ENCODE data around the gene ADAMTS17.

ADAMTS17 gene

DNA sequence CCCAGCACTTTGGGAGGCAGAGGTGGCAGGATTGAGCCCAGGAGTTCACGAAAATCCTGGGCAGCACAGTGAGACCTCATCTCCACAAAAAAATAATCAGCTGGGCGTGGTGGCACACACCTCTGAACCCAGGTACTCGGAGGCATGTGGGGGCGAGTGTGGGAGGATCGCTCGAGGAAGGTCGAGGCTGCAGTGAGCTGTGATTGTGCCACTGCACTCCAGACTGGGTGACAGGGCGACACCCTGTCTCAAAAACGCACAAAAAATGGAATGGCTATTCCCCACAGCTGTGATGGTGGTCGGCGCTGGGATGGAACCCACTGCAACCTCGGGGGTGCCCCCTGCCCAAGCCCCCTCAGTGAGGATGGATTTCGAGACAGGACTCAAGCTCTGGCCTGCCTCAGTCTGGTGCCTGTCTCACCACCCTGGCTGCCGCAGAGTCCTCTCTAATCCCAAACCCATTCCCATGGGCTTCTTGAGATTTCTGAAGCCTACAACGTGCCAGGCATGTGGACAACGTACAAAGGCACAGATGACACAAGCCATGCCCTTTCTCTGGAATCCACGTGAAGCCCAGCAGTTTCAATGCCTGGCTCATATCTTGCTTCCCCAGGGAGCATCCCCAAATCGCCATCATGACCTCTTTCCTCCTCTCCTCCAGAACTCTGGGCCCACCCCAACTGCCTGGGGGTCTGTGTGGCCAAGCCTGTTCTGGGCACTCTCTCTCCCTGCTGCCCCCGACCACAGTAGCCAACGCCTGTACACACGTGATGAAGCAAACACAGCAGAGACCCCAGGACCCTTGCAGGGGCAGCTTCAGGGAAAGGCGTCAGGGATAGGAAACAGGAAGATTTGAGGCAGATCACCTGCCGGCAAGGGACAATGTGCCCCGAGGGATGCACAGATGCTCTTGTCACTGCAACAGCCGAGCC is 32.4 kb downstream of the ADAMTS17 start:
- DNase-seq (ENCODE audit: low read depth in 2 of 2), result no peak

DNA sequence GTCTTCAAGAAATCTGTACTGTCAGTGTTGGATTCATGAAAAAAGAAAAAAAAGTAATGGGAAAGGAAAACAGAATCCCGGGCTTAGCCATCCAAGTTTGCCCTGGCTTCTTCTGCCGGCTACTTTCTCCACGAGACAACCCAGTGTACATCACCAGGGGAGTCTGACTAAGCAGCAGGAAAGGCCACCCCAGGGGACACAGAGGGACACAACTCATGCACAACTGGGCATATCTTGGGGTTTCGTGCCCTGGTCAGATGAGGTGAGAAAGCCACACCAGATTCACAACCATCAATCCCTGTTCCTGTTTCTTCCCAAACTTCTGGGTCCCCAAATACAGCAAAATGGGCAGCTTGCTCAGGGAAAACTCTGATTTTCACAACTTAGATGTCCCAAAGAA is 33.2 kb downstream of the ADAMTS17 start:
- no peak for DNase-seq (ENCODE audit: low read depth in 2 of 2)

DNA sequence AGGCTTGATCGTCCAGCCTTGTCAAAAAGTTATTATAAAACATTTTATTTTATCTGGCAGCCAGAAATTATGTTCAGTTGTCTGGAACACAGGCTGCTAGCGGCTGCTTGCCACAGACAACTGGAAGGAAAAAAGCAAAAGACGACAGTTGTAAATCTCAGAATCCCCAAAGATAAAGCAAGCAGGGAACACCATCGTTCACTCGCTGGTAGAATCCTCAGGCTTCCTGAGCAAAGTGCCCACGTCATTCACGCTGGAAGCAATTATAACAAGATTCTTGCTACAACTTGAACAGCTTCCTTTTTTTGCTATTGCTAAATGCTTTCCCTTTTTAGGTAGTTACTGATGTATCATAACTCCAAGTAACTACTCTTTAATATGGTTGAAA is 33.6 kb downstream of the ADAMTS17 start:
- DNase-seq (ENCODE audit: low read depth in 2 of 2), result peak in 1 of 2 experiments; percentile 5

DNA sequence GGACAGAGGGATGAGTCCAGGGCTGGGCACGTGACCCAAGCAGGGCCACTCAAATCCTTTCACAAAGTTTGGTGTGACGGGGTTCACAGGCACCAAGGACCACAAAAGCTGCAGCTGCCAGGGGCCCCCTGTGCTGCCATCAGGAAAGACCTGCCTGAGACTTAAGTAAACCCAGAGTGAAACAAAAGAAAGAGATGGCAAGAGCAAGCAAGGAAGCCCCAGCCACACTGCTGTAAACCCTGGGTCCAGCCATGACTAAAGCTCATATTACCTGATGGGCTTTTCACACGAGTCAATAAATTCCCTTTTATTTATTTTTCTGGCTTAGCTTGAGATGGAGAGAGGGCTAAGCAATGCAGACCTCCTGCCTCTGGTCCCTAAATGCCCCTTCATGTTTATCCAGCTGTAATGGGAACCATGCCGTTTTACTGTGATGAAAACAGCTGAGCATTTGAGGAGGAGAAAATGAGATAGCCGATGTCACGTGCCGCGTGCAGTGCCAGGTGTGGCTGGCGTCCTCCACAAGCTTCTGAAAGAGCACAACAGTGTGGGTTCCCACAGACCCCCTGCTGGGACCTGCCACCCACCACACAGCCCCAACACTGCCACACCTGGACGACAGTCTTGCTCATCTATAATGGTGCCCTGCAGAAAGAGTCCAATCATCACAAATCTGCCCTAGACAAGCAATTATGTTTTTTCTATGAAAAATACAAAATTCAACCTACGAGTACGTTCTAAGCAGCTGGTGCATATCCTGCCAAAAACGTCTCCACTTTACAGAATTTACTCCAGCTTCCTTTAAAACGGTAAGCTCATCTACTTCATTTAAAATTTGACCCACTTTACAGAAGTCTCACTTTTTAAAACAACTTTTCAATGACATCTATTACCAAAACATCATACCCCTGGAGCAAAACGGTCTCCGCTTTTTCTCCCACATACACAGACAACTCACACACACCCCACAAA is 34.2 kb downstream of the ADAMTS17 start:
- no peak for DNase-seq (ENCODE audit: low read depth in 2 of 2)

DNA sequence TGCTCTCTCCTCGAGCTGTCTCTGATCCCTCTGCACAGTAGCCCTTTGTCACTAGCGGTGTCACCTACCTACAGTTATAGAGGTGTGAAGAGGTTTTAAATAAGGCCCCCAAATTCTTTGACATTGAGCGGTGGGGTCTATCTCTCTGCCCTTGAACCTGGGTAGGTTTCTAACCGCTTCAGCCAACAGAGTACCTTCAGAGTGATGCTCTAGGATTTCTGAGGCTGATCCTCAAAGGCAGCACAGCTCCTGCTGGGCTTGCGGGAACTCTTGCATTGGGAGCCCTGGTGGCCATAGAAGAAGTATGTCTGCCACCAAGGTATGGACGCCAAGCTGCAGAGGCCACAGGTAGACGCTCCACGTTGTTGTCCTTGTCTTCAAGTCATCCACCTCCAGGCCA is 35.7 kb downstream of the ADAMTS17 start:
- DNase-seq (ENCODE audit: low read depth in 2 of 2), result no peak

DNA sequence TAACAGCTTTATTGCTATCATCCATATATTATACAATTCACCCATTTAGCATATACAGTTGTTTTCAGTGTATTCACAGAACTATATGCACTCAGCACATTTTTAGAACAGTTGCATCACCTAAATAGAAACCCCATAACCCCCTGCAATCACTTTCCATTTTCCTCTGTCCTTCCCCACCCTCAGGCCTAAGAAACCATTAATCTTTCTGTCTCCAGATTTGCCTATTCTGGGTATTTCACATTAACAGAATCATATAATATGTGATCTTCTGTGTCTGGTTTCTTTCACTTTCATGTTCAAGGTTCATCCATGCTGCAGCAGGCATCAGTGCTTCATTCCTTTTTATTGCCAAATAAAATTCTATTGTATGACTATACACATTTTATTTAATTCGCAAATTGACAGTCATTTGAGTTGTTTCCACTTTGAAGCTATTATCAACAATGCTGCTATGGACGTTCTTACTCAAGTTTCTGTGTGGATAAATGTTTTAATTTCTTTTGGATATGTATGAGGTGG is 39.8 kb downstream of the ADAMTS17 start:
- DNase-seq (ENCODE audit: low read depth in 2 of 2), result no peak

DNA sequence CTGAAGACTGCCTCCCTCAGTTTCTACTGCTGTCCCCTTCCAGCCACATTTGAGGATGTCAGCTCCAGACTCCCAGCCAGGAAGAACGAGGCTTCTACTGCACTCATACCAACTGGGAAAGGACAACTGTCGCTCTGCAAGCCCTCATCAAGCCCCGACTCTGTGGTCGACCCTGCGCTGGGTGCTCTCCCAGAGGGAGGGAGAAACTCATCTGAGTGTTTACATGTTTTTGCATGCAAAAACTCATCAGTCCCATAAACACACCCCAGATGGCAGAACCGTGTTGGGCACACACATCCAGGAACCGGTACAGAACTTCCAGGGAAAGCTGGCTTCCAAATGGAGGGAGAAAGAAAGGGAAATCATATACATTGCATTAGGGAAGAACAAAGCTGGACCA is 43.5 kb downstream of the ADAMTS17 start:
- no peak for DNase-seq (ENCODE audit: low read depth in 2 of 2)

DNA sequence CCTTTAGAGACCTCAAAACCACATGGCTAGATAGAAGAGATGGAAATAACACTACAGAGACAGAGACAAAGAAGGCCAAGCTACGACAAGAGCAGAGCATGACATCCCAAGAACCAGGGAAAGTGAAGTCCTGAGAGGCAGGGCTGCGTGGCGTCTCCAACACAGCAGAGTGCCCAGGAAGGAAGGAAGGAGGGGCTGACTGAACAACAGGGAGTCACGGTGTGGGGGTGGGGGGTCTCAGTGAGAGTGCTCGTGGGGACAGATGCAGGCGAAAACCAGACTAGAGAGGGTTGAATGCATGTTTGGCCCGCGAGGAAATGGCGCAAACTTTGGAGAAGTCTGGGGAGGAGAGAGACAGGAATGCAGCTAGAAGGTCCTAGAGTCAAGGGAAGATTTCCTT is 44.0 kb downstream of the ADAMTS17 start:
- no peak for DNase-seq (ENCODE audit: low read depth in 2 of 2)

DNA sequence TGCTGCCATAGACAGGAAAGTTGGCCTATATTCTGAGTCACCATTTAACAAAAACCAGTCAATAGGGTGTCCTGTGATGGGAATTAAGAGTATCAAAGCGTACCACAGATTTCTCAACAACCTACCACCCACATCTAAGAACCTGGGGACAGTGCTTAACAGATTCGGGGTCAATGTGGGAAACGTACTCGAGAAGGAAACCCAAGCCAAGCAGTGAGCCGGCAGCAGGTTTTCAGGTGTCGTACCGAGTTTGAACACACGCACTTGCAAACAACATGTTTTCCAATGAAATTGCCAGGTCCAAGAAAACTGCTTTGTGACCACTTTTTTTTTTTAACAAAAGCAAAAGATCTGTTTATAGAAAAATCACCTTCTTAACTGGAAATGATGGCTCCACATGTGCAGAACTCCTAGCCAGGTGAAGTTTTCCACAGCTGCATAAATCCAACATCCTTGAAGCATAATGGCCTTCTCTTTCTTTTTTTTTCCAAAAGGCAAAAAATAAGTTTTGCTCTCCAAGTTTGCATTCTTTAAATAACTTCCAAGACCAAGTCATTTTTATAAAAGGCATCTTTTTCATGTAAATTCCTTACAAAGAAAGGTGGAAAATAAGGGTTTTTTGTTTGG is 45.7 kb downstream of the ADAMTS17 start:
- no peak for DNase-seq (ENCODE audit: low read depth in 2 of 2)

DNA sequence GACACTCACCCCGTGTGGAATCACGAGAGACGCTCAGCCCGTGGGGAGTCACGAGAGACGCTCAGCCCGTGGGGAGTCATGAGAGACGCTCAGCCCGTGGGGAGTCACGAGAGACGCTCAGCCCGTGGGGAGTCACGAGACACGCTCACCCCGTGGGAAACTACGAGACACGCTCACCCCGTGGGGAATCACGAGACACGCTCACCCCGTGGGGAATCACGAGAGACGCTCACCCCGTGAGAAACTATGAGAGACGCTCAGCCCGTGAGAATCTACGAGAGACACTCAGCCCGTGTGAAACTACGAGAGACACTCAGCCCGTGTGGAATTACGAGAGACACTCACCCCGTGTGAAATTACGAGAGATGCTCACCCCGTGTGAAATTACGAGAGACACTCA is 49.8 kb downstream of the ADAMTS17 start:
- DNase-seq (ENCODE audit: low read depth in 2 of 2), result no peak

DNA sequence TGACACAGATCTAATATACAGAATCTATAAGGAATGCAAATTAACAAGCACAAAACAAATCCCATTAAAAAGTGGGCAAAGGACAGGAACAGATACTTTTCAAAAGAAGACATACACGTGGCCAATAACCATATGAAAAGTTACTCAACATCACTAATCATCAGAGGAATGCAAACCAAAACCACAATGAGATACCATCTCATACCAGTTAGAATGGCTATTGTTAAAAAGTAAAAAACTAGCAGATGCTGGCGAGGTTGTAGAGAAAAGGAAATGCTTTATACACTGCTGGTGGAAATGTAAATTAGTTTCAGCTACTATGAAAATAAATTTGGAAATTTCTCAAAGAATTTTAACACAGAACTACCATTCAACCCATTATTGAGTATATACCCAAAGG is 50.7 kb downstream of the ADAMTS17 start:
- no peak for DNase-seq (ENCODE audit: low read depth in 2 of 2)

DNA sequence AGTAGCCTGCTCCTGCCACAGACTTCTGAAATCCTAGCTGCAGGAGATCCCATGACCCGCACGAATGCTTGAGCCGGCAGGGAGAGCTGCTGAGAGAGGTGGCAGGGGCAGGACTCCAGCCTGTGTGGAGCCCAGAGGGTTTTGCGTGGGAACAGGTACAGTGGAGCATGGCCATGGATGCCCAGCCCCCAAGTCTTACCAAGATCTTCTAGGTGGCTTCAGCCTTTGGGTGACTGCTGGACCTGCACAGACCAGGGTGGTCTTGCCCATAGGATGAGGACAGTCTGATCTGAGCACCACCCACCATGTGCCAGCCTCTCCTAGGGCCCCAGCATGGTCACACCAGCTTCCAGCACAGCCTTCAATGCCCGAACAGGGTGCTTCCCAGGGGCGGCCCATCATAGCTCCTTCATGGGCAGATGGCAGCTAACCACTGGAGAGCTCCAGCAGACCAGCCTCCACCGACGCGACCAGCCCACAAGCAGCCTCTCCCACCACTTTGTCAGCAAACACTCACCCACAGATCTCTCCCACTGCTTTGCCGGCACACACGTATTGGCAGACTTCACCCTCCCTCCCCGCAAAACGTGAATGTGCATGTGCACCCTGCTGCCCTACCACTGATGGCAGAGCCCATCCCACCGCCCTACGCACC is 56.0 kb downstream of the ADAMTS17 start:
- DNase-seq (ENCODE audit: low read depth in 2 of 2), result no peak

DNA sequence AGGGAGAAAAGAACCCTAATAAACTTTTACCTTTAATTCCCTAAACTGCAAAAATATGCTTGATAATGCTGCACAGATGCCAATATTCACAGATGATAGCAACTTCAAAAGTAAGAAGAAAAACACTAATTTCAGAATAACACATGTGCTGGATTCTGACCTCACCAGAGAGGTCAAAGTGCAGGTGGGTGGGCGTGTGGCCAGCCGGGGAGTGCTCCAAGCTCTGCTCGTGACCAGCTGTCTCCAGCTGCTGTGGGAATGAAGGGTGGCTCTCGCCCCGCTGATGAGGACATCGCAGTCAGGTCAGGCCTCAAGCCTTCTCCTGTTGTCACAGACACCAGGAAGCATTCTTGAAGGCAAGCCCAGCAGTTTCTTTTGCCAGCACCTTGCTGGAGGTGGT is 57.1 kb downstream of the ADAMTS17 start:
- DNase-seq (ENCODE audit: low read depth in 2 of 2), result no peak

DNA sequence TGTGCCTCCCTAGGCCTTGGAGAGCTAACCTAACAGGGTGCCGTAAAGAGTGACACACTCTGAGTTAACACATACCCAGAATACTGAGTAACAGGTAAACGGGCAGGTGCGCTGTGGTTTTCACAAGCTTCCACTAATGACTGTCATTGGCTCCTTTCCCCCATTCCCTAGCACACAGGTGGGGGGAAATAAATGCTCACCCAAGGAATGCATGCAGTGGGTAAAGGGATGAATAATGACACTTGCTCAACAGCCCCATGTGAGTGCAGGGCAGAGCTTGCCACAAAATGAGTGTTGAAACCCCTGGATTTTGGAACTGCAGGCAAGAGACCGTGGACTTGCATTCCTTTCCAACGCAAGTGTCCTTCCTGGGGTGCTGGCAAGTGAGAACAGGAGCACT is 57.6 kb downstream of the ADAMTS17 start:
- DNase-seq (ENCODE audit: low read depth in 2 of 2), result no peak

DNA sequence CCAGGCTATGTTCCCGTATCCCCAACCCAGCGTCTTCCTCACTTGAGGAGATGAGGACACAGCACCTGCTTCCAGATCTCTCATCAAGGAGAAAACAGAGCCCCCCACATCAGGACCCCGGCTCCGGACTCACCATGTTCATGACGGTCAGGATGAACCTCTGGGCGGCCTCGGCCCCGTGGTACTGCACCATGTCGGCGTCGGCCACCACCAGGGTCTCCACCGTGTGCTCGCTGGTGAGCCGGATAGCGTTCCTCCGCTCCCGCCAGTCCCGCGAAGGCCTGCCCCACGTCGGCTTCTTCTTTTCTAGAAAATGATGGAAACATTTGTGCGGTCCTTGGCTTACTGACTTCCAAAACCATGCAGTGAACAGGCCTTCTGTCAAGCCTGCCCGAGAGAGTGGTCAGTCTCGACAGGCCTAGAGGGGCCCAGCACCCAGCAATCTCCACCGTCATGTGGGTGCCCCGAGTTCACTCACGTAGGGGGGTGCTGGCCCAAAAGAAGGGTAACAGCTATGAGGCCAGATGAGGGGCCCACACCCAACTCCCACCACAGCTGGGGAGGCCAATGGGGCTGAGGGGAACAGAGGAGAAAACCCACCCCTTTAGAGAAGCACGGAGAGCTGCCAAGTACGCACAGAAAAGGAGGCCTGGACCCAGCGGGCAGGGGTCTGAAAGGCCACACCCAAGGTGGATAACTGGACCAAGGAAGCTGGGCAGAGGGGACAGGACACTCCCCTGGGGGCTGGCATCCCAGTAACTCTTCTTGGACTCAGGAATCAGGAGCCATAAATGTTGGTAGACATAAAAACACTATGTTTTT is 60.5 kb downstream of the ADAMTS17 start:
- DNase-seq (ENCODE audit: low read depth in 2 of 2), result no peak

DNA sequence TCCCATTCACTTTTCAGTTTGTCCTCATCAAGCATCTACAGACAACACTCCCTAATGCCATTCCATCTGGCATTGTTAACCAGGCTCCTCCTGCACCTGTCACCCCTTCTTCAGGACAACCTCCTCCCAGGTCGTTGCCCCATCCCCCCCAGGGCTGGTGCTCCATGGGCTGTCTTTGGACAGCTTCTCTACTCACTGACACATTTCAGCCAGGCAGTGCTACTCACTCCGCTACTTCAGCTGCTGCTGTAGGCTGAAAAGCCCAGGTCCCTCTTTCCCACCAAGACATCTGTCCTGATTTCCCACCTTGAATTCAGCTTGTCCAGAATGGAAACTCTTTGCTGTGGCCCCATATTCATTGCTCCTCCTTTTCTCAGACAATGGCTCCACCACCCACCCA is 61.9 kb downstream of the ADAMTS17 start:
- no peak for DNase-seq (ENCODE audit: low read depth in 2 of 2)

DNA sequence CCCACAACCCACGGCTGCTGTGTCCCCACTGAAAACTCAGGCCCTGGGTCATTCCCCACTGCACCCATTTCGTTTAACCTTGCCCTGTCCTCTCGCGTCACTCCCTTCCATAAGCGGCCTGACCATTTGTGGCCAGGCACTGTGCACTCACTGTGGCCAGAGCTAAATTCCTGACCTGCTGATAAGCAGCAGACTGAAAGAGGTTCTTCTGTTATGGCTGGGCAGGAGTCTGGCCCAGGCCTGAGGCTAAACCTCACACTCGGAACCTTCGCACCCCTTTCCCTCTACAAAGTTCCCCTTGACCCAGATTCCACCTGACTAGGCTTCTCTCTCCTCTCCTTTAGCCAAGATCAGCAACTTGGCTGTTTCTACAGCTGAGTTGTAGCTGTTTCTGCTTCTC is 62.3 kb downstream of the ADAMTS17 start:
- DNase-seq (ENCODE audit: low read depth in 2 of 2), result no peak

DNA sequence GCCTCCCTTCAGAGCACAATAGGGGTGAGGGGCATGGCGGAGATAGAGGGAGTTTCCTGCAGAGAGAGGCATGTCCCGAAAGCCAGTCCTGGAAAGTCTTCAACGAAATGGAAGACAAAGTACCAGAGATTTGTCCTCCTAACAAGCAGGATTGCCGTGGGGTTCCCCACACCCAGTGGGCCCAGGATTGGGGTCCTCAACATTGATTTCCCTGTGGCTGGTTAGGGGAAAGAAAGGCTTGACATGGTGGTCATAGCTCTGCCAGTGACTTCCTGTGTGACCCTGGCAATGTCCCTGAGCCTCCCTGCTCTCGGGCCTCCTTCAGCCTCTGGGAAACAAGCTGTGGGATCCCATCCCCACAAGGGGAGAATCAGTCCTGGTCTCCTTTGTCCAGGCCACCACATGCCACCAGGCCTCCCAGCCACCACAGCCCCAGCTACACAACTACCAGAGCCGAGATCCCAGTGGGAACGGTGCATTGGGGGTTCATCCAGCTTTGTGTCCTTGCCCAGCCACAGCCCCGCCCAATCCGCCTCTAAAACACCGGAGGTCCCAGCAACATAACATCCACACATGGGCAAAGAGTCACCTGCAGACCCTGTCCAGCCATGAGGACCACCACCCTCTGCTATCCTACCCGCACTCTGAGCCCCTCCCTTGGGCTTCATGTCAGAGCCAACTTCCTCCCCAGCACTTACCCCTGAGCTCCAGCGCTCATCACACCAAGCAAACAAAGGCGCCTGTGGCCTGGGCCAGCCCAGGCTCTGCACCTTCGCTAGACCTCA is 63.0 kb downstream of the ADAMTS17 start:
- no peak for DNase-seq (ENCODE audit: low read depth in 2 of 2)

DNA sequence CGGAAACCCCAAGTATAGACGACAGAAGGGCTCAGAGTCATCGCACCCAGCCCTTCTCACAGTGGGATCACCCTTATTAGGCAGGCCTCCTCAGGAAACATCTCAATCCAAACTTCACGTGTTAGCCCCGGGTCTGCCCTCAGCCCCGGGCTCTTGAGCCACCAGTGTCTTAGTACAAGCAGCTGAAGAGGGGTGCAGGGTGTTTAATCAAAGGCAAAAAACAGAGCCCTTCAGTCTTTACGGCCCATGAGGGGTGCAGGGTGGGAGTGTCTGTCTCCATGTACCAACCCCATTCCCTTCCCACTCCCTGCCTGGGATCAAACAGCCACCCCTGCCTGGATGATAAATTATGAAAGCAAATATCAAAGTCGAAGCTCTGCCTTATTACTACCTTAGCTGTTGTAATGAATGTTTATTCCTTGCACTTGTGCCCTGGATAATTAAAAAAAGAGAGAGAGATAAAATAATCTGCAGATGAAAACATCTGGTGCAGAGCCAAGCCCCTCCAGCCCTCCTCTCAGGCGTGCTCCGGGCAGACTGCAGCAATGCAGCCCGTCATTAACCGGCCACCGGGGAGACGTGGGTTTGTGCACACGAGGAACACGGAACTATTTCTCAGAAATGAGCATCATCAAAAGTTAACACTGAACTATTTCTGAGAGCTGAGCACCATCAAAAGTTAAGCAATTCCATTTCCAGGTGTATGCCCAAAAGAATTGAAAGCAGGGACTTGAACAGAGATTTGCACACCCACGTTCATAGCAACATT is 64.5 kb downstream of the ADAMTS17 start:
- no peak for DNase-seq (ENCODE audit: low read depth in 2 of 2)

All from fibroblast of skin of left biceps (primary cell).